ENCODE results near the gene TDO2.

GRCh38 chr4:155921597-155921996 lies 18.1 kb downstream of the TDO2 start:
- no peak for TF ChIP-seq CTCF (IDR thresholded peaks at IDR 0.05)
- TF ChIP-seq POLR2A (IDR thresholded peaks at IDR 0.05) = no peak
